ENCODE measurements around the gene NOL7.

Gene NOL7

DNA sequence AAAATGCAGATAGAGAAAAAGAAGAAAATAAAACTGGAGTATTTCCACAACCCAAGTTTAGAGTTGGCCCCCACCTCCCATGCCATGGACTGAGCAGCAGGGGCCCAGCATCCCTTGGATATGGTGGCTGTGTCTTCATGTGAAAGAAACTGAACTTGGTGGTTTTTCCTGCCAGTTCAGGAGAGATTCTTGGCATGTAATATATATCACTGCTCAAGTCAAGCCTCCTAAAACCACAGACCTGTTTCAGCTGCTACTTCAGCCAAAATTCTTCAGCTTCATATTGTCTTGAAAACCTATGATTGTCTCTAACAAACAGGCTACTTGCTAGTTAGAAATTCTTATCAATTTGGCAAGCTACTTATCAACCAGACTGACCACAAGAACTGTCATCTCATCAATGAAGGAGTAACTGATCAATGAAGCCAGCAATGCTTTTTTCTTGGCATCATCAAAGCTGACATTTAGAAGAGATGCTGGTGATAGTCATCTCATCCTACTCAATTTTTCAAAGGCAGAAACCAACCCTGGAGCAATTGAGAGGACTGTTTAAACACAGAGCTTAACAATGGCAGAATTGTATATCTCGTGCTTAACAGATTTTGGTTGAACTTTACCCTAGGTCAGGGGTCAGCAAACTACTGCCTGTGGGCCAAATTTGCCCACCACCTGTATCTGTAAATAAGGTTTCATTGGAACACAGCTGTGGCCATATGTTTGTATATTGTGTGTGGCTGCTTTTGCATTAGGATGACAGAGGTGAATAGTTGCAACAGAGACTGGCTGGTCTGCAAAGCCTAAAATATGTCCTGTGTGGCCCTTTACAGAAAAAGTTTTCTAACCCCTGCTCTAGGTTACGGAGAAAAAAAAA lies 10.4 kb upstream of the NOL7 start:
- H3K9me3 ChIP-seq (ENCODE audit: low read depth, low read length), result no peaks in the 10 kb centered on the region
- peaks cover 26% of the 10 kb centered on the region for H3K36me3 ChIP-seq (ENCODE audit: insufficient read depth, low read length)
- no peak overlapping the region for H3K4me3 ChIP-seq
- no peak overlapping the region for H3K27ac ChIP-seq
- H3K9ac ChIP-seq (ENCODE audit: insufficient read length), result no peak overlapping the region
- TF ChIP-seq FOXP2 (optimal IDR thresholded peaks at IDR 0.05; ENCODE audit: control extremely low read depth, extremely low read length, insufficient read depth) (no peak), POLR2AphosphoS5 (IDR thresholded peaks at IDR 0.05; ENCODE audit: borderline replicate concordance, low read depth, low read length) (no peak), EZH2 (IDR thresholded peaks at IDR 0.05) (no peak)
- no peak for DNase-seq (ENCODE audit: low read depth, low spot score)

DNA sequence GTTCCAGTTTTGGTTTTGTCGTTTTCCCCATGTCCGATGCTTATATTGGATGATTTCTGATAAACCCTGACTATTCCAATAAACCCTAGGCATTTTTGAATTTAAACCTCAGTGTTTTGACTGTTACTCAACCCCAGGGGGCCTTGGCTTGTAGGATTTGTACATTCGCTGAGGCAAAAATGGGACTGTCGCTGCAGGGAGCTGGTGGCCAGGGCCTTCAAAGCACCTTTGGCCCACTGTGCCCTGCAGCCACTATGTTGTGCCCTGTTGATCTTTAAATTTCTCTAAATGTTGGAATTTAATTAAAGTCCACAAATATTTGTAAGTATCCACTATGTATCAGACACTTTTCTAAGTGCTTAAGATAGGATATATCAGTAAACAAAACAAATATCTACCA lies 9.5 kb upstream of the NOL7 start:
- Histone ChIP-seq H3K9ac (ENCODE audit: insufficient read length) (no peak overlapping the region), H3K4me3 (no peak overlapping the region), H3K27ac (no peak overlapping the region), H3K36me3 (ENCODE audit: insufficient read depth, low read length) (peaks cover 24% of the 10 kb centered on the region), H3K9me3 (ENCODE audit: low read depth, low read length) (no peaks in the 10 kb centered on the region)
- DNase-seq (ENCODE audit: low read depth, low spot score), result no peak
- TF ChIP-seq POLR2AphosphoS5 (IDR thresholded peaks at IDR 0.05; ENCODE audit: borderline replicate concordance, low read depth, low read length) (no peak), FOXP2 (optimal IDR thresholded peaks at IDR 0.05; ENCODE audit: control extremely low read depth, extremely low read length, insufficient read depth) (no peak), EZH2 (IDR thresholded peaks at IDR 0.05) (no peak)

DNA sequence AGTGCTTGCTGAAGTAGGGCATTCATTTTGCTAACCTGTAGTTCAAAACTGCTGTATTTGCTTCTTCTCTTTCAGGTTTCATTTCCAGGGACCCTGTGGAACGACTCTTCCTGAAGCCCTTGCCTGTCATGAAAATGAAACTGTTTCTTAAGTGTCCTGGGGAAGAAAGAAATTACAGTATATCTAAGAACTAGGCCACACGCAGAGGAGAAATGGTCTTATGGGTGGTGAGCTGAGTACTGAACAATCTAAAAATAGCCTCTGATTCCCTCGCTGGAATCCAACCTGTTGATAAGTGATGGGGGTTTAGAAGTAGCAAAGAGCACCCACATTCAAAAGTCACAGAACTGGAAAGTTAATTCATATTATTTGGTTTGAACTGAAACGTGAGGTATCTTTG lies 3.4 kb upstream of the NOL7 start:
- no peak for DNase-seq (ENCODE audit: low read depth, low spot score)
- H3K27ac ChIP-seq, result peak overlapping the region; percentile 48; the same call in 1 of the 2 replicates
- H3K36me3 ChIP-seq (ENCODE audit: insufficient read depth, low read length), result peaks cover 7% of the 10 kb centered on the region
- H3K4me3 ChIP-seq, result no peak overlapping the region
- H3K9ac ChIP-seq (ENCODE audit: insufficient read length), result no peak overlapping the region
- no peak for TF ChIP-seq EZH2 (IDR thresholded peaks at IDR 0.05)
- TF ChIP-seq FOXP2 (optimal IDR thresholded peaks at IDR 0.05; ENCODE audit: control extremely low read depth, extremely low read length, insufficient read depth), result no peak
- TF ChIP-seq POLR2AphosphoS5 (IDR thresholded peaks at IDR 0.05; ENCODE audit: borderline replicate concordance, low read depth, low read length), result no peak
- no peaks in the 10 kb centered on the region for H3K9me3 ChIP-seq (ENCODE audit: low read depth, low read length)

DNA sequence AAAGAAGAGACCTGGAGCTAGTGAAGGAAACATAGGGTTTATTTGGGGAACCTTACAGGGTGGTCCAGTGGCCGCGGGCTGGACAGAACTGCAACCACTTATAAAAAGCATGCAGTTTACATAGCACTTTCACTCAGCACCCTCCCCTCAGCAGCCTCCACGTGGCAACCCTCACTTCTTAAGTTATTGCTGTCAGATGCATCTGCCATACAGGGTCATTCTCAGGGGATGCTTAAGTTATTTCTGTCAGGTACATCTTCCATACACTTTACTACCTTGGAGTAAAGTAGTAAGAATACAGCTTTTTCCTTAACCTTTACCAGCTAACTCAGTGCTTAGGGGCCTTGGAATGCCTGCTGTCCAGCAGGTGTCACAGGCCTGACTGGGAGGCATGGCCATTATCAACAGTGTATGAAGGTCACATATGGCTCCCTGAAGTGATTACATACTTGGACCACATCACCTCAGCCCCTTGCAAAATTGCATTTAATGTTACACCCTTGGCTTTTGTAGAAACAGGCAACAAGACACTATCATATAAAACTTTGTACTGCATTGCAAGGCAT lies 2.0 kb upstream of the NOL7 start:
- Histone ChIP-seq H3K36me3 (ENCODE audit: insufficient read depth, low read length) (peaks cover 19% of the 10 kb centered on the region), H3K9ac (ENCODE audit: insufficient read length) (no peak overlapping the region), H3K9me3 (ENCODE audit: low read depth, low read length) (no peaks in the 10 kb centered on the region), H3K4me3 (peak overlapping the region; percentile 99; the same call in 1 of the 2 replicates), H3K27ac (no peak overlapping the region)
- TF ChIP-seq POLR2AphosphoS5 (IDR thresholded peaks at IDR 0.05; ENCODE audit: borderline replicate concordance, low read depth, low read length) (no peak), FOXP2 (optimal IDR thresholded peaks at IDR 0.05; ENCODE audit: control extremely low read depth, extremely low read length, insufficient read depth) (no peak), EZH2 (IDR thresholded peaks at IDR 0.05) (no peak)
- no peak for DNase-seq (ENCODE audit: low read depth, low spot score)

DNA sequence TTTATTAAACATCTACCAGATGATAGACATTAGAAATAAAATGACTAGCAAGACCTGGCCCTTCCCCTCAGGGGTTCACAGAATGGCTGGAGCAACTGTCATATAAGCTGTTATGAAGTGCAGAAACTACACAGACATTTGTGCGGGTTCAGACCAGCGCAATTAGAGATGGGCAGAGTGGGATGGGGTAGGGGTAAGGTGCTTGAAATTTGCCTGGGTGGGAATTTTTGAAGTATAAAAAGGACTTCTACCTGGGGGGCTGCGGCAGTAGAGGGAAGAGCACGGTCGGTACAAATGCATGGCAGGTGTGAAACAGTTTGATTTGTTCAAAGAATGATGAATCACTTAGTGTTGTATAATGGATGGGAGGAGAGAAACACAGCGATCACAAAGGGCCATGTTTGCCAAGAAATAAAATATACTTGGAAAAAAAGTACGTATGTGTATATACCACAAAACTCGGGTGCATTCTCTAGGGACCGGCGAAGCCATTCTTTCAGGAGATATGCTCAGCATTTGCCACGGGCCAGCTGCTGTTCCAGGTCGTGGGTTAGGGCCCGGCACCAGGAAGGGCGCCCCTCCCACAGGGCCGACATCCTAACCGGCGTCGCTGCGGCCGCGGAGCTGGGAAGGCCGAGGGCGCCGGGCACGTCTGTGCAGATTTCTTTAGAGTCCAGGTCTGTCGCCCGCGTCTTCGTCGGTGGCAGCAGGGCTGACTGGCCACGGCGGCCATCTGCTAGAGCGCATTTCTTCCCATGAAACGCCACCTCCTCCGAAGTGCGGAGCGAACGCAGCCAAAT lies 809 bp upstream of the NOL7 start:
- TF ChIP-seq EZH2 (IDR thresholded peaks at IDR 0.05) (no peak), FOXP2 (optimal IDR thresholded peaks at IDR 0.05; ENCODE audit: control extremely low read depth, extremely low read length, insufficient read depth) (no peak), POLR2AphosphoS5 (IDR thresholded peaks at IDR 0.05; ENCODE audit: borderline replicate concordance, low read depth, low read length) (no peak)
- Histone ChIP-seq H3K36me3 (ENCODE audit: insufficient read depth, low read length) (peaks cover 29% of the 10 kb centered on the region), H3K9me3 (ENCODE audit: low read depth, low read length) (no peaks in the 10 kb centered on the region), H3K27ac (peak overlapping the region; percentile 81), H3K9ac (ENCODE audit: insufficient read length) (peak overlapping the region; percentile 97), H3K4me3 (peak overlapping the region; percentile 99)
- no peak for DNase-seq (ENCODE audit: low read depth, low spot score)

DNA sequence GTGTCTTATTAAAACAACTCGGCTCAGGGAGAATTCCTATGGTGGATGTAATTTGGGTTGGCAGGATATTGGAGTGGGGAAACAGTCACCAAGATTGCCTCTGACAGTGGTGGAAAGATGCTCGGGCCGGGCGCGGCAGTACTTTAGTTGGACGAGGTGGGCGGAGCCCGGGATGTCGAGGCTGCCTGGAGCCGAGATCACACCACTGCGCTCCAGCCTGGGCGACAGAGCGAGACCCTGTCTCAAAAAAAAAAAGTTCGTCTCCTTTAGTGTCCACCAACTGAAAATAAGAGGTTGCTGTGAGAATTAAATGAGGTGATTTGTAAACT lies 621 bp downstream of the NOL7 start:
- Histone ChIP-seq H3K27ac (peak overlapping the region; percentile 67), H3K9ac (ENCODE audit: insufficient read length) (peak overlapping the region; percentile 92), H3K4me3 (peak overlapping the region; percentile 99), H3K36me3 (ENCODE audit: insufficient read depth, low read length) (peaks cover 43% of the 10 kb centered on the region), H3K9me3 (ENCODE audit: low read depth, low read length) (no peaks in the 10 kb centered on the region)
- TF ChIP-seq EZH2 (IDR thresholded peaks at IDR 0.05), result no peak
- TF ChIP-seq POLR2AphosphoS5 (IDR thresholded peaks at IDR 0.05; ENCODE audit: borderline replicate concordance, low read depth, low read length), result no peak
- TF ChIP-seq FOXP2 (optimal IDR thresholded peaks at IDR 0.05; ENCODE audit: control extremely low read depth, extremely low read length, insufficient read depth), result no peak
- no peak for DNase-seq (ENCODE audit: low read depth, low spot score)

DNA sequence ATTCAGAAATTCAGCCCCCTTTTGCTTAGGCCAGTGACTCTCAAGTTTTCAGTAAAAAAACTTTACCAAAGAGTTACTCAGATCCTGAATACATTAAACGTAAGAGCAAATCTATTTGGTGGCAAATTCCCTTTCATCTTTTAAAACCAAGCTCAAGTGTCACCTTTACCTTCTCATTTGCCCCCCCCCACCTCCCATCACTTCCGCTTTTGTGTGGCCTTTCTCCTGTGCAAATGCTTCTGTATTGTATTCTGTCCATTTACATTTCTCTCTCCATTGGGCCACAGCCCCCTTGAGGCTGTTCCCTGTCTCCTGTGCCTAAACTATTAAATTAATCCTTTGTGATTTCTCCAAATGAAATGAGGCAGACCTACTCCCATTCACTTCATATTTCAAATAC lies 1.9 kb downstream of the NOL7 start:
- no peak for DNase-seq (ENCODE audit: low read depth, low spot score)
- peak overlapping the region; percentile 99 for H3K4me3 ChIP-seq
- no peak for TF ChIP-seq FOXP2 (optimal IDR thresholded peaks at IDR 0.05; ENCODE audit: control extremely low read depth, extremely low read length, insufficient read depth)
- no peak for TF ChIP-seq EZH2 (IDR thresholded peaks at IDR 0.05)
- TF ChIP-seq POLR2AphosphoS5 (IDR thresholded peaks at IDR 0.05; ENCODE audit: borderline replicate concordance, low read depth, low read length), result no peak
- no peaks in the 10 kb centered on the region for H3K9me3 ChIP-seq (ENCODE audit: low read depth, low read length)
- peak overlapping the region; percentile 92 for H3K9ac ChIP-seq (ENCODE audit: insufficient read length)
- H3K27ac ChIP-seq, result 0 out of 2 replicates have a peak overlapping the region, but pooled peaks have one; percentile 22
- peaks cover 56% of the 10 kb centered on the region for H3K36me3 ChIP-seq (ENCODE audit: insufficient read depth, low read length)

DNA sequence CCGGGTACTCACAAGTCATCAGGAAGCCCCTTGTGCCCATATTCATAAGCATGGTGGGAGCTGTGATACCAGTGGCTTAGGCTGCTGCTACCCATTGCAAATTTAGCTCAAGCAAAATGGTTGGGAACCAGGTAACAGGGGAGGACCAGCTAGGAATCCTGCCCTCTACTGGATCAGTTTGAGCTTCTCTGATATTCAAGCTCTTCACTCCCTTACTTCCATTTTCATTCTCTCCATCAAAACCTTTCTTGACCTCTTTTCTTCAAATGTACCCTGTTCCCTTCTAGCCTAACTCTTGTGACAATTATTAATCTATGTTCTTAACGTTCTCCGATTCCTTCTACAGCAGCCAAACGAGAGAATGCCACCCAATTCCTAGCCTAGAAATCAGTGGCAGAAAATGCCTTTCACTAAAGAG lies 9.7 kb downstream of the NOL7 start:
- DNase-seq (ENCODE audit: low read depth, low spot score), result no peak

More for the DNA sequence above, 9.7 kb downstream of the NOL7 start:
- no peak overlapping the region for H3K9ac ChIP-seq (ENCODE audit: insufficient read length)
- no peak overlapping the region; the same call in 1 of the 2 replicates for H3K27ac ChIP-seq
- no peaks in the 10 kb centered on the region for H3K9me3 ChIP-seq (ENCODE audit: low read depth, low read length)
- peaks cover 95% of the 10 kb centered on the region for H3K36me3 ChIP-seq (ENCODE audit: insufficient read depth, low read length)
- peak; percentile 1; the same call in 1 of the 2 replicates for TF ChIP-seq POLR2AphosphoS5 (IDR thresholded peaks at IDR 0.05; ENCODE audit: borderline replicate concordance, low read depth, low read length)
- no peak for TF ChIP-seq EZH2 (IDR thresholded peaks at IDR 0.05)
- TF ChIP-seq FOXP2 (optimal IDR thresholded peaks at IDR 0.05; ENCODE audit: control extremely low read depth, extremely low read length, insufficient read depth), result no peak
- no peak overlapping the region for H3K4me3 ChIP-seq
